NCI-H1105 (cell line): ENCODE results near the gene CCDC107.
"Not testable (repeated sequence)": the region's sequence is repeated elsewhere in the genome, so short reads cannot be mapped to it uniquely, and the experiment has no call there.

ENCODE experiments used
- DNase-seq: peaks from one replicate; lab custom pipeline; 2025; lab: John Stamatoyannopoulos, UW

CCDC107 gene, protein sequence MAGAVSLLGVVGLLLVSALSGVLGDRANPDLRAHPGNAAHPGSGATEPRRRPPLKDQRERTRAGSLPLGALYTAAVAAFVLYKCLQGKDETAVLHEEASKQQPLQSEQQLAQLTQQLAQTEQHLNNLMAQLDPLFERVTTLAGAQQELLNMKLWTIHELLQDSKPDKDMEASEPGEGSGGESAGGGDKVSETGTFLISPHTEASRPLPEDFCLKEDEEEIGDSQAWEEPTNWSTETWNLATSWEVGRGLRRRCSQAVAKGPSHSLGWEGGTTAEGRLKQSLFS

DNA sequence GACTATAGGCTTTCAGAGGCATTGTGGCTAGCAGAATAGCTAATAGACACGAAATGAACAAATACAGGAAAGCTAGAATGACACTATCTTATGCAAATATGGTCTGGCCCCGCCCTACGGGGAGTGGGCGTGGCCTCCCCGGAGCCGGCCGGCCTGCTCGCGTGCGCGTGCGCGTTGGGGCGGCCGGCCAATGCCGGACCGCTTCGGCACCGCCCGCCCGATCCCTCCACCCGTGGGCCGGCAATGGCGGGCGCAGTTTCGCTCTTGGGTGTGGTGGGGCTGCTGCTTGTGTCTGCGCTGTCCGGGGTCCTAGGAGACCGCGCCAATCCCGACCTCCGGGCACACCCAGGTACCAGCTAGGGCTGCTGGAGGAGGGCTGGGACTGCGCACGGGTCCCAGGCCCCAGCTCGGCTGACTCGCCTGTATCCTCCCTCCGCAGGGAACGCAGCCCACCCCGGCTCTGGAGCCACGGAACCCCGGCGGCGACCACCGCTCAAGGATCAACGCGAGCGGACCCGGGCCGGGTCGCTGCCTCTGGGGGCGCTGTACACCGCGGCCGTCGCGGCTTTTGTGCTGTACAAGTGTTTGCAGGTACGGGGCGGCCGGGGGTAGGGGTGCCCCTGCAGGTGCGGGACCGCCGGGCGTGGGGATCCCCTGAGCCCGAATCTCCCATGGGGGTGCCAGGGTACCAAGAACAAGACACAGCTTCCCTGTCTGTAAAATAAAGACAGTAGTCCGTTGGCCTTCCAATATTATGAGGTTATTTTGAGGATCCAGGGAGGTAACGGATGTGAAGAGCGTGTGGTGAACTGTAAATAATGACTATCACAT lies at the start of gene CCDC107:
CCDC107 (plus strand) TSS at position 156 of the 831 bp plus-strand sequence; CDS start at position 244, 88 bp downstream.
- peak; percentile 76 for DNase-seq

DNA sequence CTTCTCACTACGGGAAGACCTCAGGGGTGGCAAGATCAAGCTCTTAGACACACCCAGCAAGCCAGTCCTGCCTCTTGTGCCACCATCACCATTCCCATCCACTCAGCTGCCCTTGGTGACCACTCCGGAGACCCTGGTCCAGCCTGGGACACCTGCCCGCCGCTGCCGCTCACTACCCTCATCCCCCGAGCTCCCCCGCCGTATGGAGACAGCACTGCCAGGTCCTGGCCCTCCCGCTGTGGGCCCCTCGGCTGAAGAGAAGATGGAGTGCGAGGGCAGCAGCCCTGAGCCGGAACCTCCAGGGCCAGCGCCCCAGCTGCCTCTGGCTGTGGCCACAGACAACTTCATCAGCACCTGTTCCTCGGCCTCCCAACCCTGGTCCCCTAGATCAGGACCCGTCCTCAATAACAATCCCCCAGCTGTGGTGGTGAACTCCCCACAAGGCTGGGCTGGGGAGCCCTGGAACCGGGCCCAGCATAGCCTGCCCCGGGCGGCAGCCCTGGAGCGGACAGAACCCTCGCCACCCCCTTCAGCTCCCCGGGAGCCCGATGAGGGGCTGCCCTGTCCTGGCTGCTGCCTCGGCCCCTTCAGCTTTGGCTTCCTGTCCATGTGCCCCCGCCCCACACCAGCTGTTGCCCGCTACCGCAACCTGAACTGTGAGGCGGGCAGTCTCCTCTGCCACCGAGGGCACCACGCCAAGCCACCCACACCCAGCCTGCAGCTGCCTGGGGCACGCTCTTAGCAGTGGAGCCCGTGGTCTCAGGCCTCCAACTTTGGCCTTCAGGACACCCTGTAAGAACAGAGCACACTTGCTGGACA lies 48.9 kb upstream of the CCDC107 start:
- DNase-seq = no peak

DNA sequence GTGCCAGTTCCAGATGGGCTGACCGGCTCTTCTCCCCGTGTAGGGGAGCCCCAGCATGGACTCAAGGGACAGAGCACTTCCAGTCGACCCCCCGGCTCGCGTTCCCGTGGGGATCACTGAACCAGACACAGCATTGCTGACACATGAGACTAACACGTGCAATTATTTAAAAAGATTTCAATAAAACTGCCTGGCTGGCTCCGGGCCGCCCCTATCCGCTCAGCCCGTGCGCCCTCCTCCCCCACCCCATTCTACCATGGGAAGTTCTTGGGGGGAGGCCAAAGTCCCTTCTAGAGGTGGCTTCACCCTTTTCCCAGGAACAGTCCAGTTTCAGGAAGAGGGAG lies 48.3 kb upstream of the CCDC107 start:
- DNase-seq = no peak

- no peak for DNase-seq
Measured at GRCh38 chr9:35611230-35611797, 46.8 kb upstream of the CCDC107 start.

GRCh38 chr9:35612066-35612465 lies 46.0 kb upstream of the CCDC107 start:
- DNase-seq = not testable (repeated sequence)

GRCh38 chr9:35612843-35613242 lies 45.2 kb upstream of the CCDC107 start:
- DNase-seq = no peak

DNA sequence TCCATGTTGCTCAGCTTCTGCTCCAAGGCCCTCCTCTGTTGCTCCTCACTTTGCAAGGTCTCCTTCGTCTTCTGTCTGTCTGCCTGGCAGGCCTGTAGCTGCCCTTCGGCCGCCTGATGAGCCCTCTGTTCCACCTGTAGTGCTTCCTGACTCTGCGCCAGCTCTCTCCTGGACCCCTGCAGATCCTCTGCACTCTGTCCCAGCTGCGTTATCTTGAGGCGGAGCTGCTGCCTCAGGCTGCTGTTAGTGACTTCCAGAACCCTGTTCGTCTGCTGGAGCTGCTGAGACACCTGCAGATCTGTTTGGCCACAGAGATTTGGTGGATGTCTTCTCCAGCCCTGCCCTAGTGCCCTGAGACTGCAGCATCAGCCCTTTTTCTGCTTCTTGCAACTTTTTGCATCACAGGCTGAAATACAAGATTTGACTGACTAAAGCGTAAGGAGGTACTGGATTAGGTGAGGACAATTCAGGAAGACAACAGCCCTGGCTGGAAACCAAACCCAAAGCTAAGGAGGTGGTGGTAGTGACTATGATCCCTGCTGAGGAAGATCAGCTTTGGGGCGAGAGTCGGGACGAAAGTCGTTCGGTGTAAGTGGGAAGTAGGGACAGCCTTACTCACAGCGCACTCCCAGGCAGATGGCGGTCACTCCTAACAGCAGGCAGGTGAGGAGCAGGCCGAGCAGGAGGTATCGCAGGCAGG lies 42.0 kb upstream of the CCDC107 start:
- DNase-seq = no peak

DNA sequence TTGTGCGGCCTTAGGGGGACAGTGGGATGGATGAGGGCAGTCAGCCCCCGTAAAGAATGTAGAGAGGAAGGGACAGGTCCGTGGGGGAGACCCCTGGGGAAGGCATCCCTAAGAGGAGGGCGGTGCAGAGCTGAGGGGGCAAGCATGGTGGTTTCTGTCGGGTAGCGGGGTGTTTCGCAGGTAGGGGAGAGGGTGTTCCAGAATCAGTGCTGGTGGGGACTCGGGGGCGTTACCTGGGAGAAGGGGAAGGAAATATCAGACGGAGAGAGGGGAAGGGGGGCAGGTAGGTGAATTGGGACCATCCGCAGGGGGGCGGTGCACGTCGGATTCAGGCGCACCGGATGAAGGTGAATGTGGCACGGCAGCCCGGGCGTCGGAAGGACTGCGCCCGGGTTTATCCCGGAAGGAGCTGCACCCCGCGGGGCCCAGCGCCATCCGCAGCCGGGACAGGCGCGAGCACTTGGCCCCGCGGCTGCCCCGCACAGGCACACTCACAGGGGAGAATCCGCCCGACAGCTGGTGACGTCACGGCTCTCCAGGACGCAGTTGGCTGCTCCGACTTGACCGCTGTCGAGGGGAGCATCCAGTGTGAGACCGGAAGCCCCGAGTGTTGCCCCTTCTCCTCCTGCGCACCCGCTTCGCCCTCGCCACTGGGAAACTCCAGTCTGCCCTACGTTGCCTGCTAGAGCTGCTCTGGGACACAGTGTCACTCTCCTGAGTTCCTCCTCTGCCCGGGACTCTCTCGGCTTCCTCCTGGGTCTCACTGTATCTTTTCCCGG lies 41.2 kb upstream of the CCDC107 start:
- DNase-seq = no peak

- DNase-seq = no peak
Measured at GRCh38 chr9:35617548-35617947, 40.5 kb upstream of the CCDC107 start.

DNA sequence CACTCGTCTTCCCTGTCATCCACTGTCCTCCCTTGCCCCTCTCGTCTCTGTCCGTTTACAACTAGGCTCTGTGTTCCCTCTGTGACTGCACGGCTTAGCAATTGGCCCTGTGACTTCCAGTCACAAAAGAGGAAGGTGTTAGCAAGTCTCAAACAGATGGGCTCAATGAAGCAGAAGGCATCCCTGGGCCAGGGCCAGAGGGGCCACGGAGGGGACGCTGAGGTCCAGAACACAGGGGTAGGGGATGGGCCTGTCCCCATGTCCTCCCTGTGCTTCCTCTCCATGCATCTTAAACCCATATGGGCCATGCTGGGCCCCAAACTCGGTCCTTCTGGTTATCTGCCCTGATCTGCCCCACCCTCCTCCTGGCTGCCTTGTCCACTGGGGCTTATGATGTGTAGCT lies 39.8 kb upstream of the CCDC107 start, which contains the start of gene CD72:
CD72 (minus strand) TSS at position 89 of the 403 bp plus-strand sequence. CDS start 110 bp downstream, outside the sequence.
- no peak for DNase-seq

GRCh38 chr9:35618854-35619799 lies 39.0 kb upstream of the CCDC107 start:
- no peak for DNase-seq

DNA sequence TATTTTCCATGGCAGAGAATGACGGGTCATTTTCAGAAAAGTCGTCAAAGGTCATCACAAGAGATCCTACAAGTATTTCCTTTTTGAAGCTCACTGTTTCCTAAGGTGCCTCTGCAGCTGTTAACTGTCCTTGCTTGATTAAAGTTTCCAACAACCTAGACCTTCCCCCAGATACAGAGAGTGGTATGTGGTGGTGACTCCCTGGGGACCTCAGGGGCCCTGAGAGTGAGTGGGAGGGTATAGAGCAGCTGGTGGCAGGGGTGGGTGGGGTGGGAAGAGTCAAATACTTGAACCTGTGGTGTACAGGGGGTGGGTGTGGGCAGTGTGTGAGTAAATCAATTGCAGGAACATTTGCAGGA lies 38.3 kb upstream of the CCDC107 start:
- no peak for DNase-seq

DNA sequence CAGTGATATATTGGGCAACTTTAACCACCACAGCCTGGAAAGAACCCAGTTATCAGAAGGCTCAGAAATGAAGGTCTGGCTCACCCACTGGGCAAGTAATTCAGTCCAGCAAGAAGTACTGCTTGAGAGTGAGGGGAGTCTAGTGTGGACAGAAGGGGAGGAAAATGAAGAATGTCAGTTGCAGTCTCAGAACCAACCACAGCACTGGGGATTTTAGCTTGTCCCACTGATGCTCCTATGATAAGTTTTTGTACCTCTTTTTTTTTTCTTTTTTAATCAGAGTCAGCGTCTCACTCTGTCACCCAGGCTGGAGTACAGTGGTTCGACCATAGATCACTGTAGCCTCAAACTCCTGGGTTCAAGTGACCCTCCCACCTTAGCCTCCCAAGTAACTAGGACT lies 30.5 kb upstream of the CCDC107 start:
- DNase-seq = no peak

DNA sequence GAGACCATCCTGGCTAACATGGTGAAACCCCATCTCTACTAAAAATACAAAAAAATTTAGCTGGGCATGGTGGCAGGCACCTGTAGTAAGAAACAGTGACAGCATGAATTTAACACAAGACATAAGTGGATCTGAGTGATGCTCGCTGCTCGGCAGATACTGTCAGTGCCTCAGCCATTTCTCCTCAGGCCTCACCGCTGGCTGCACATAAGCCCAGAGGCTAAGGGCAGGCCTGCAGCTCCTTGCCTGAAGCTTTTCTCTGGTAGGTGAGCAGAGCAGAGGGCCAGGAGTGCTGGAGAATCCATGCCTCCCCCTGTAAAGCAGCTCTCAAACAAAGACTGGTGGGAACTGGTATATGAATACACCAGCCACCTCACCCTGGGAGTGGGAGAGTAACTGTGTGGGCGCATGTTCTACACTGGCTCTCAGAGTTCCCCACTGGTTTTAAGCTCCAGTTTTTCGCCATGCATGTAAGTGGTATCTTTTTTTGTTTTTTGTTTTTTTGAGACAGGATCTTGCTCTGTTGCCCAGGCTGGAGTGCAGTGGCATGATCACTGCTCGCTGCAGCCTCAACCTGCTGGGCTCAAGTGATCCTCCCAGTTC lies 29.6 kb upstream of the CCDC107 start:
- no peak for DNase-seq

- DNase-seq = no peak
Measured at GRCh38 chr9:35629597-35629996, 28.5 kb upstream of the CCDC107 start.

GRCh38 chr9:35635730-35636129 lies 22.4 kb upstream of the CCDC107 start:
- no peak for DNase-seq

GRCh38 chr9:35636135-35636876 lies 21.8 kb upstream of the CCDC107 start:
- no peak for DNase-seq

DNA sequence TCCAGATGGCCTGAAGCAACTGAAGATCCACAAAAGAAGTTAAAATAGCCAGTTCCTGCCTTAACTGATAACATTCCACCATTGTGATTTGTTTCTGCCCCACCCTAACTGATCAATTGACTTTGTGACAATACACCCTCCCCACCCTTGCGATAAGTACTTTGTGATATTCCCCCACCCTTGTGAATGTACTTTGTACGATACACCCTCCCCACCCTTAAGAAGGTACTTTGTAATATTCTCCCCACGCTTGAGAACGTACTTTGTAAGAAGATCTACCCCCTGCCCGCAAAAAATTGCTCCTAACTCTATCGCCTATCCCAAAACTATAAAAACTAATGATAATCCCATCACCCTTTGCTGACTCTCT lies 21.2 kb upstream of the CCDC107 start:
- not testable (repeated sequence) for DNase-seq
